Body of pancreas (tissue), 4 donors: ENCODE data around the gene MCF2L2. TPM values are rescaled to one million over a fixed set of nuclear protein-coding genes. Genes with fewer than 3 reads are reported as not detected.
A peak's percentile ranks its signal among the peaks of the same experiment; 100 is the strongest.

ENCODE experiments used
- ATAC-seq: fragments of 150-250 bp; one replicate; pipeline ENCODE4 v1.9.1; 2016
- DNase-seq, 4 donors: peaks; one replicate each; pipeline ENCODE4 v3.0.0-alpha.2; 2019
- H3K27ac ChIP-seq, 4 donors: fragments of 200-600 bp; sonication (generic); 1 replicate in 3 of 4; 2 replicates in 1 of 4; pipeline versions ENCODE4 v1.5.1 to v1.6.1; 2016 to 2019; ENCODE audit warnings: mild to moderate bottlenecking in 1 of 4, mixed read lengths in 1 of 4, moderate library complexity in 1 of 4
- H3K27me3 ChIP-seq, 2 donors: fragments of 200-600 bp; sonication (generic); one replicate each; pipeline ENCODE4 v1.6.0; 2016; ENCODE audit warnings: mild to moderate bottlenecking in 1 of 2
- H3K36me3 ChIP-seq, 2 donors: fragments of 200-600 bp; sonication (generic); replicated peaks in 1 of 2; 2 replicates each; pipeline ENCODE4 v1.5.1; 2016; ENCODE audit warnings: low read depth in 2 of 2; ENCODE audit not compliant: insufficient read depth in 1 of 2
- H3K4me1 ChIP-seq: fragments of 200-600 bp; sonication (generic); one replicate; pipeline ENCODE4 v1.6.0; 2016
- H3K4me3 ChIP-seq, 2 donors: fragments of 200-600 bp; sonication (generic); 1 replicate in 1 of 2; 2 replicates in 1 of 2; pipeline ENCODE4 v1.5.1; 2016 to 2019
- H3K9me3 ChIP-seq, 3 donors: fragments of 200-600 bp; sonication (generic); 1 replicate in 2 of 3; 2 replicates in 1 of 3; pipeline ENCODE4 v1.5.1; 2016
- POLR2A ChIP-seq, 3 donors: fragments of 450-650 bp; IDR thresholded peaks; one replicate each; pipeline ENCODE4 v1.6.1; 2016; ENCODE audit warnings: antibody characterized with exemption in 3 of 3, mild to moderate bottlenecking in 2 of 3
- WGBS, 2 donors: methylation state at CpG; one replicate each; pipeline ENCODE4 v1.1.5; 2017; 5-methylcytosine and 5-hydroxymethylcytosine counted together
- intact Hi-C: fragments of 100-400 bp; cut with DNase I; formaldehyde crosslinking; loops from one replicate; pipeline ENCODE4 v1.15.1; 2023
- total RNA-seq, 2 donors: library from RNA; depleted of rRNA; stranded (reverse); fragments of >200 nt; gene quantifications; one replicate each; pipeline ENCODE4 v1.1.0, GENCODE V29; 2016
- TF ChIP-seq, protein P1 (sequence below), 7 experiments: fragments of 450-650 bp in 4 of 7; fragments of 200-600 bp in 3 of 7; sonication (generic) in 3 of 7; IDR thresholded peaks; one replicate each; pipeline ENCODE4 v1.5.1; 2016 to 2019; ENCODE audit warnings: antibody characterized with exemption in 7 of 7

Gene MCF2L2
- total RNA-seq, 2 donors from 2014 or later, result 0.26 TPM; not detected in 1

DNA sequence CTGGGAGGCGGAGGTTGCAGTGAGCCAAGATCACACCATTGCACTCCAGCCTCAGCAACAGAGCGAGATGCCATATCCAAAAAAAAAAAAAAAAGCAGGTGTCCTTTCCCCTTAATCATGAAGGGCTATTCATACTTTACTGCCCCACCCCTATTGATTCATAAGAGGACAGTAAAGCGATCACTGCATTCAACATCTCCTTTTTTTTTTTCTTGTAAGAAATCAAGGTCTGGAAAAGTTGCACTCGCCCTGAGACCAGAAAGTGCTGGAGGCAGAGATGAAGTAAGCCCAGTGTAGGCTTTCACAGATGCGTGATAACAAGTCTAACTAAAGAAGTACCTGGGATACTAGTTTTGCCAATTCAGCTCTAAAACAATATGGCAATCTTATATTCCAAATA lies 151.2 kb downstream of the MCF2L2 start:
- Histone ChIP-seq H3K27ac (no peak overlapping the region), H3K36me3 (no peaks in the 10 kb centered on the region), H3K4me3 (no peak overlapping the region), H3K9me3 (no peaks in the 10 kb centered on the region), H3K4me1 (peaks cover 11% of the 10 kb centered on the region), H3K27me3 (no peaks in the 10 kb centered on the region)
- 95 to 96% methylated on average over 5 of the region's 5 CpGs for WGBS, 2 donors
- DNase-seq, result no peak
- no peak for TF ChIP-seq POLR2A (IDR thresholded peaks at IDR 0.05)
- TF ChIP-seq, protein P1, sequence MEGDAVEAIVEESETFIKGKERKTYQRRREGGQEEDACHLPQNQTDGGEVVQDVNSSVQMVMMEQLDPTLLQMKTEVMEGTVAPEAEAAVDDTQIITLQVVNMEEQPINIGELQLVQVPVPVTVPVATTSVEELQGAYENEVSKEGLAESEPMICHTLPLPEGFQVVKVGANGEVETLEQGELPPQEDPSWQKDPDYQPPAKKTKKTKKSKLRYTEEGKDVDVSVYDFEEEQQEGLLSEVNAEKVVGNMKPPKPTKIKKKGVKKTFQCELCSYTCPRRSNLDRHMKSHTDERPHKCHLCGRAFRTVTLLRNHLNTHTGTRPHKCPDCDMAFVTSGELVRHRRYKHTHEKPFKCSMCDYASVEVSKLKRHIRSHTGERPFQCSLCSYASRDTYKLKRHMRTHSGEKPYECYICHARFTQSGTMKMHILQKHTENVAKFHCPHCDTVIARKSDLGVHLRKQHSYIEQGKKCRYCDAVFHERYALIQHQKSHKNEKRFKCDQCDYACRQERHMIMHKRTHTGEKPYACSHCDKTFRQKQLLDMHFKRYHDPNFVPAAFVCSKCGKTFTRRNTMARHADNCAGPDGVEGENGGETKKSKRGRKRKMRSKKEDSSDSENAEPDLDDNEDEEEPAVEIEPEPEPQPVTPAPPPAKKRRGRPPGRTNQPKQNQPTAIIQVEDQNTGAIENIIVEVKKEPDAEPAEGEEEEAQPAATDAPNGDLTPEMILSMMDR (IDR thresholded peaks at IDR 0.05), result no peak
- intact Hi-C loops, result no loop called here
- no peak for ATAC-seq

DNA sequence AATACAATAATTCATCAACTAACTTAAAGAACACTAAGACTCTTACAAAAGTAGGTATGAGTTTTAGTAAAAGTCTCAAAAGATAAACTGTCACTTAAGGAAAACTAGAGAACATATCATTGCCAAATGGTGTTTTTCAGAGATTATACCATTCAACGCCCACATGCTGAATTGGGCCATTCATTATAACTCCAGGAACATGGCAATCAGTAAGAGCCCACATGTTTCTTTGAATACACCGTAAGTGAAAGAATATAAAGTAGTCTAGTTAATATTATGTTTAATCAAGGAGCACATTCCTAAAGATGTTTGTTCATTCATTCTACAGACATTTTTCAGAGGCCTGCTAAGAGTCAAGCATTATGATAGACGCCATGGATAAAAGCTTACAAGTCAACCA lies 152.5 kb downstream of the MCF2L2 start:
- no peaks in the 10 kb centered on the region for H3K27me3 ChIP-seq
- intact Hi-C loops, result no loop called here
- DNase-seq (no peak), ATAC-seq (no peak)
- peak overlapping the region in 2 of 4 donors; percentile 31 to 35 for H3K27ac ChIP-seq
- no peaks in the 10 kb centered on the region for H3K36me3 ChIP-seq
- TF ChIP-seq POLR2A (IDR thresholded peaks at IDR 0.05), result no peak
- TF ChIP-seq, protein P1 (IDR thresholded peaks at IDR 0.05), result no peak
- WGBS, 2 donors, result 55 to 58% methylated on average over 3 of the region's 3 CpGs
- H3K4me1 ChIP-seq, result peaks cover 11% of the 10 kb centered on the region
- no peak overlapping the region for H3K4me3 ChIP-seq
- no peaks in the 10 kb centered on the region for H3K9me3 ChIP-seq

- H3K9me3 ChIP-seq, result no peaks in the 10 kb centered on the region
- H3K27me3 ChIP-seq, result no peaks in the 10 kb centered on the region
- H3K4me1 ChIP-seq, result peaks cover 11% of the 10 kb centered on the region
- TF ChIP-seq, protein P1 (IDR thresholded peaks at IDR 0.05), result no peak
- TF ChIP-seq POLR2A (IDR thresholded peaks at IDR 0.05), result no peak
- DNase-seq, result peak in 3 of 4 donors; percentile 38 to 60 (median 58)
- peak; percentile 71 for ATAC-seq
- intact Hi-C loops, result no loop called here
- no peaks in the 10 kb centered on the region for H3K36me3 ChIP-seq
- H3K27ac ChIP-seq, result peak overlapping the region in 2 of 4 donors; percentile 31 to 35
- WGBS, 2 donors, result 38 to 47% methylated on average over 2 of the region's 2 CpGs
- H3K4me3 ChIP-seq, result no peak overlapping the region
Observed at GRCh38 chr3:183275418-183275817, 153.0 kb downstream of the MCF2L2 start.

GRCh38 chr3:183274609-183275008 lies 153.8 kb downstream of the MCF2L2 start:
- no peaks in the 10 kb centered on the region for H3K36me3 ChIP-seq
- no peaks in the 10 kb centered on the region for H3K27me3 ChIP-seq
- no peak for DNase-seq
- no peak for ATAC-seq
- no peak overlapping the region for H3K4me3 ChIP-seq
- H3K9me3 ChIP-seq, result no peaks in the 10 kb centered on the region
- WGBS, 2 donors, result 64 to 69% methylated on average over 5 of the region's 5 CpGs
- TF ChIP-seq POLR2A (IDR thresholded peaks at IDR 0.05), result no peak
- TF ChIP-seq, protein P1 (IDR thresholded peaks at IDR 0.05), result no peak
- peaks cover 11% of the 10 kb centered on the region for H3K4me1 ChIP-seq
- intact Hi-C loops, result no loop called here
- H3K27ac ChIP-seq, result no peak overlapping the region

GRCh38 chr3:183272791-183273190 lies 155.6 kb downstream of the MCF2L2 start:
- no peak overlapping the region for H3K27ac ChIP-seq
- no peak for TF ChIP-seq POLR2A (IDR thresholded peaks at IDR 0.05)
- TF ChIP-seq, protein P1 (IDR thresholded peaks at IDR 0.05), result no peak
- H3K27me3 ChIP-seq, result no peaks in the 10 kb centered on the region
- H3K4me1 ChIP-seq, result peaks cover 15% of the 10 kb centered on the region
- H3K9me3 ChIP-seq, result no peaks in the 10 kb centered on the region
- H3K4me3 ChIP-seq, result no peak overlapping the region
- DNase-seq, result no peak
- intact Hi-C loops, result no loop called here
- H3K36me3 ChIP-seq, result no peaks in the 10 kb centered on the region
- ATAC-seq, result no peak
